Kidney tubule cell (primary cell): ENCODE data around the gene SCEL.
"Not testable (repeated sequence)": the region's sequence is repeated elsewhere in the genome, so short reads cannot be mapped to it uniquely, and the experiment has no call there.

ENCODE experiments used
- DNase-seq: peaks from one replicate; pipeline ENCODE4 v3.0.0-alpha.2; 2018; ENCODE audit warnings: low spot score

The SCEL gene

GRCh38 chr13:77662301-77662700, 126.8 kb downstream of the SCEL start:
- not testable (repeated sequence) for DNase-seq

DNA sequence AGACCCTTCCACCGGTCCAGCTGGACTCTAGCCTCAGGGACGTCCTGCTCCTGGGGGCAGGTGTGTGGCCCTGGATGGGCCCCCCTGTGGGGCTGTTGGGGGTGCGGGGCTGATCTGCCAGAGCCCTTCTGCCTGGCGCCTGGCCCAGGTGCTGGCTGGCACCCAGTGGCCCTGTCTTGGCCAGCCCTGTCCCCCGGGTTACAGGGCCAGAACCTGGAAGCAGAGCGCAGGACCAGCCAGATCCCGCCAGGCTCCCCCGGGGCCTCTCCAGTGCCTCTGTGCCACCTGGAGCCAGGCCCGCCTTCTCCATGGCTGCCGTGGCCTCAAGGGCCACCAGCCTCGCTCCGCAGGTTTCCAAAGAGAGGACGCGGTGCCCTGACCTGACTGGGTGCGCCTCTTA, 127.3 kb downstream of the SCEL start:
- not testable (repeated sequence) for DNase-seq

DNA sequence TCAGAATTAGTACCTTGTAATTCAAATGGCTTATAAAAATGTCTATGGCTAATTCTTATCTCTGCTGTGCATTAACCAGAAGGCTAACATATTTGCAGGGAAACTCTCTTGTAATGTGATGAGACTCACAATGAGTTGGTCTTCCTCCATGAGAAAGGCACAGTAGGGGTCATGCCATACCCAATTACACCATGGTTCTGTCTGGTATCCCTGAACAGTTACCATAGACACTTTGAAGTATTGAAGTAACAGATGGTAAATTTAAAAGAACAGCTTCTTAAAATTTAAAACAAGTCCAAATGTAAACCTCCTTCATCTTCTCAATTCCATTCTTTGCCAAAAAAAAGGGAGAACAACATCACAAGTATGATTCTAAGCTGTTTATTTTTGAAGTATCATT, 139.3 kb downstream of the SCEL start:
- DNase-seq = no peak

DNA sequence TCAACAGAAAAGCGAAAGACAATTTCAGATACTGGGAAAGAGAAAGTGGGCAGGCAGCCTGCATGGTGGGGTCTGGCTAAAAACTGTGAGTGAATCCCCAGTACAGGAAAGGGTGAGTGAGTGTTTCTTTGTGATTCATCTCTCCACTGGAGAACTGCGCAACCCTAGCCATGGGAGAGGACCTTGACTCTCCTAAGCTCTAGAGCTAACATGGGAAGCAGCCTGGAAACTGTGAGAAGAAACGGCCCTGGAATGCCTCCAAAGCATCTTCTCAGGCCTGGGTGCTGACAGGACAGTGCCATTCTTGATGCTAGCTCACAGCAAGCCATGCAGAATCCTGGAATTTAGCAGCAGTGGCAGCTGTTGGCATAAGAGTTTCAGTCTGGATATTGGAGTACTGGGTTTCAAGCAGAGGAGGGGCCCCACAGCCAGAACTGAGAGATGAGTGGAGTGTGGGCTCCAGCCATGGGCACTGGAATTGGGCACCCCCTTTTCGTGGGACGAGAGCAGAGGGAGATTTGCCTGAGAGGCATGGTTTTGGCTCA, 143.3 kb downstream of the SCEL start:
- DNase-seq = no peak

- no peak for DNase-seq
Measured at GRCh38 chr13:77687799-77688198, 152.3 kb downstream of the SCEL start.

DNA sequence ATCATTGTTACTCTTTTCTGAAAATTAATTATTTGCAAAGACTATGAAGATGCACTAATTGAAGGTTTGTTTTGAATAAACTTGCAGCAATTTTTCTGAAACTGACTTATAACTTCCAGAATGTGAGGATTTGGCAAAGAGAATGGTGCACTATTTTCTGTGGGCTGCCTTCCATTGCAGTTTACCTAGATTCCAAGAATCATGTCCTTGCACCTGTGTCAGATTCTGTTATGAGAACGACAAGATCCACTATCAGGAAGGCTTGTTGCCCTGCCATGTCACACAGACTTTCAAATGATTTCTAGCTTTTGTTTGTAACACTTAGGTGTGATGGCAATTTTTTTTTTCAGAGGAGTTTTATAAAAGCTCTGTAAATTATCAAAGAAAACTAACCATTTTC, 156.4 kb downstream of the SCEL start:
- no peak for DNase-seq

- no peak for DNase-seq
Measured at GRCh38 chr13:77692746-77693448, 157.4 kb downstream of the SCEL start.

- no peak for DNase-seq
Measured at GRCh38 chr13:77693449-77693940, 158.0 kb downstream of the SCEL start.
